Cortex of kidney (tissue), 1 donor: ENCODE results near the gene RFLNA.
"Not testable (repeated sequence)": the region's sequence is repeated elsewhere in the genome, so short reads cannot be mapped to it uniquely, and the experiment has no call there.

ENCODE experiments used
- DNase-seq: peaks from one replicate; lab custom pipeline; 2025; lab: John Stamatoyannopoulos, UW

Gene RFLNA

DNA sequence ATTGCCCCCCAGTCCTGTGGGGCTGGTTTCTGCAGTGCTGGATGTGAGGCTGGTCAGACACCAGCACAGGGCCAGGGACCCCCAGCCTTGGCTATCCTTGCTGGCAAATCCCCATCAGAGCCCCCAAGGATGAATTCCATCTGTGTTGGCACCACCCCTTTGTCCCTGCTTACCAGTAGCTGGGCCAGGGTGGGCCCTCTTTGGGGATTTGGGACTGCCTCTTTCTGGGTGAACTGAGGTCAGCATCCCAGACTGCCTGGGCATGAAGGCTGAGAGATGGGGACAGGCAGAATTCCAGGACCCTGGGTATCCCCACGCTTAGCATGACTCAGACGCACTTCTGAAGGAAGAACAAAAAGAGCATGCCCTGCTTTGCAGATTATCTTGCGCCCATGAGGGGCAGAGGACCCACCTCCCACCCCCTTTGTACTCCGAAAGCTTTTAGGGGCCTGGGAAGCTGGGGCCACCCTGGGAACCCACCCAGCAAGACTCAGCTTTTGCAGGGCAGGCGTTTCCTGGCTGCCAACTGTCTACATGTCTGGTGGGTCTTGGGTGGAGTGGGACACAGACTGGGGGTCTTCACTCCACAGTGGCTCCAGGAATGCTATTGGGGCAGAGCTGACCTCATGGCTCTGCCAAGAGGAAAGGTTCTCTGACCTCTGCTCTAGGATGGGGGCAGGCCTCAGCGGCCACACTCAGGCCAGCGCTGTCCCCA, 26.8 kb downstream of the RFLNA start:
- DNase-seq: no peak

DNA sequence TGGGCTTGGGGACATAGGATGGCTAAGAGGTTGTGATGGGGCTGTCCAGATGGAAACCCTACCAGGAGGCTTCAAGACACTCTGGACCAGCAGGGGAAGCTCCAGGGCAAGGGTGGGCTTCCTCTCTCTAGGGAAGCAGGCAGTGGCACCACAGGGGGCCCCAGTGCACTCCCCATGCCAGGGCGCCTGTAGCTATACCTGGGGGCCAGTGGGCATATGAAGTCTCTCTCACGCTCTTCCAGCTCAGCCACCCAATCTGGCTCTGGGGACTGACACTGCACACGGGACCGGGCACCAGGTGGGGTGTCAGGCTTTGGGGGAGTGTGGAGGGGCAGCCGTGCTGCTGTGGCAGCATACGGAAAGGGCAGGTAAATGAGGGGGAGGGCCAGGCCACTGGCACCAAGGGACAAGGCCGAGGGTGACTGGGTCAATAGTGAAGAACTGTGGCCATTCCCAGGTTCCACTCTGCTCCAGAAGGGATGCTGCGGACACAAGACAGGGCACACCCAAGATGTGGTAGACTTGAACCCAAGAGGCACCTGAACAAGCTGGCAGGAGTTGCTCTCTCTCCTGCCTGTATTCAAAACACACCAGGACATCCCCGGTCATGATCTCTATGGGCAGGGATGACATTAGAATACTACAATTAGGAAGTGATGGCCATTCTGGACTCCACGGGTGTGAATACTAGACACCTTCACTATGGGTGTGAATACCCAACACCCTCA, 27.5 kb downstream of the RFLNA start:
- DNase-seq: no peak

DNA sequence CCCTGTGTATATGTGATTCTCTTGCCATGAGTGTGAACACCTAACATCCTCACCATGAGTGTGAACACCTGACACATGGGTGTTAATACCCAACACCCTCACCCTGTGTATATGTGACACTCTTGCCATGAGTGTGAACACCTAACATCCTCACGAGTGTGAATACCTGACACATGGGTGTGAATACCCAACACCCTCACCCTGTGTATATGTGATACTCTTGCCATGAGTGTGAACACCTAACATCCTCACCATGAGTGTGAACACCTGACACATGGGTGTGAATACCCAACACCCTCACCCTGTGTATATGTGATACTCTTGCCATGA, 28.1 kb downstream of the RFLNA start:
- not testable (repeated sequence) for DNase-seq

DNA sequence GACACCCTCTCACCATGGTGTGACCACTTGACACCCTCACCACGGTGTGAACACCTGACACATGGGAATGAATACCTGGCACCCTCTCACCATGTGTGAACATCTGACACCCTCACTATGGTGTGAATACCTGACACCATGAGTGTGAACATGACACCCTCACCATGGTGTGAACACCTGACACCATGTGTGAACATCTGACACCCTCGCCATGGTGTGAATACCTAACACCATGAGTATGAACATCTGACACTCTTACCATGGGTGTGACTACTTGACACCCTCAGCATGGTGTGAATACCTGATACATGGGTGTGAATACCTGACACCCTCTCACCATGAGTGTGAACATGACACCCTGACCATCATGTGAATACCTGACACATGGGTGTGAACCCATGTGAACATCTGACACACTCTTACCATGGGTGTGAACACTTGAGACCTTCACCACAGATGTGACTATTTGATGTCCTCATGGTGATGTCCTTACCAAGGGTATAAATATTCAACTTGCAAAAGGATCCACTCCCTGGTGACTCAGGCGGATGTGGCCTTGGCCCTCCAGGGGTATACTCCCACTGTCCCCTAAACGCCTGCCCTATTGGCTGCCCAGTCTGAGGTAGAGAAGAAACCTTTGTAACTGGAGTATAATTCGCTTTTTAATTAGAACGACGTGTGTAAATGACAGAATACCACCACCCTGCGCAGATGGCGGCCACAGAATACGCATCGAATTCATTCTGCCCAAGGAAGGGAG, 29.1 kb downstream of the RFLNA start:
- no peak for DNase-seq

DNA sequence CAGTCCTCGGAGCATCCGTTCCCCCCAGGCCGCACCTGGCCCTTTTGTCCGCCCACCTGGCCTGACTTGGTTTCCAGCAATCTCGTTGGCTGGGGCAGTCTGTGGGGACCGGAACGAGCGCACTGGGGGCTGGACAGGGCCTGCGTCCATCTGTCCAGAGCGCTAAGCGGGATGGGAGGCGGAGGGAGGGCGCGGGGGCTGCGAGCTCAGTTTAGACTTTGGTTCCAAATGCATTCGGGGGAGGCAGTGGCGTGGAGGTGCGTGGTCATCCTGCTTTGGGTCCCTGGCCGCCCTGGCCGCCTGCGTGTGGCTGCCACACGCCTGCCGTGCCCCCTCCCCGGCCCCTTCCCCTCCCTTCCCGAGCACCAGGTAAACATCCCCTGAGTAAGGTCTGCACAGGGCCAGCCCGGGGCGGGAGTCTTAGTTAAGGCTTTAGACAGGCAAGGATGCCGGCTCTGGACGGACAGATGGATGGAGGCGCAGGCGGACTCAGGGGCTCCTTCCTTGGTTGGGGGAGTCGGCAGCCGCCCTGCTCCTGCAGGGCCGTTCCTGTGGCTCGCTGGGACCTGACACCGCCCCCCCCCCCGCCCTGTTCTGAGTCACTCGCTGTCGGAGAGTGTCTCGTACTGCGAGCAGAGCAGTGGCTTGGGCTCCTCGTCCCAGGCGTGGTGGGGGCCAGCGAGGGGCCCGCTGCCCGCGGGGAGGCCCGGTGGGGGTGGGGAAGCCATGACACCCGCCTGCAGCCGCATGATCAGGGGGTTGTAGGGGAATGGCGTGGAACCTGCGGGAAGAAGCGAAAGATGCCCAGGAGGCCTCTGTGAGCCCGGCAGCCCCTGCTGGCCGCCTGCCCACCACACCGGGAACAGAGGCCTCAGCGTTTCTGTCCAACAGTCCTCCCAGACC, 30.2 kb downstream of the RFLNA start:
- no peak for DNase-seq

DNA sequence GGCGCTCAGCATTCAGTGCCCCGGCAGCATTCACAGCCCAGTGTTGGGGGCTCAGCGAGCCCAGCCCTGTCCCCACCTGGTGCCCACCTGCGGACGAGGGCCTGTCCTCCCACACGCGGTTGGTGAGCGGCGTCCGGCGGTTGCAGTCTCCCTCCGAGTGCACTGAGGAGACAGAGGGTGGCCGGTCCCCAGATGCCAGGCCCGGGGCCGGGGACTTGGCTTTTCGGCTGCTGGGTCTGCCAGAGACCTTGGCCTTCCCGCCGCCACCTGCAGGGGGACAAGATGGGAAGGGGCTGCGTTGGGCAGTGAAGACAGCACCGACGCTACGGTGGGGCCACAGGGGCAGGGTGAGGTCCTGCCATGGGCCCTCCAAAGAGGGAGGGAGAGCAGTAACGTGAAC, 31.2 kb downstream of the RFLNA start:
- DNase-seq: no peak

DNA sequence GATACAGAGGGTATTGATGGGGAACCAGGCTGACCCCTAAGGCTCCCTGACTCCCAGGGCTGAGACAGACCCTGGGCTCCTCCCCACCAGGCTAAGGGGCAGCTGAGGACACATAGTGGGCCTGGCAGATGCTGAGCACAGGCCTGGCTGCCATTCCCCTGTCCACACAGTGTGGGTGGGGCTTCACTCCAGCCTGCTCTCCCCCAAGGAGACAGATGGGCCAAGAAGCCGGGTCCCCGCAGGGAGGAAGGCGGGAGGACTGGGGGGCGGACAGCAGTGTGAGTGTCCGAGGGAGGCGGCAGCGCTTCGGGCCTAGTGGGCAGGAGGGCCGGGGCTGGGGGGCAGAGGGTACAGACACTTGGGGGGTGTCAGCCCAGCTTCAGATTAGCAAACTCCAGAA, 32.0 kb downstream of the RFLNA start:
- DNase-seq: no peak

DNA sequence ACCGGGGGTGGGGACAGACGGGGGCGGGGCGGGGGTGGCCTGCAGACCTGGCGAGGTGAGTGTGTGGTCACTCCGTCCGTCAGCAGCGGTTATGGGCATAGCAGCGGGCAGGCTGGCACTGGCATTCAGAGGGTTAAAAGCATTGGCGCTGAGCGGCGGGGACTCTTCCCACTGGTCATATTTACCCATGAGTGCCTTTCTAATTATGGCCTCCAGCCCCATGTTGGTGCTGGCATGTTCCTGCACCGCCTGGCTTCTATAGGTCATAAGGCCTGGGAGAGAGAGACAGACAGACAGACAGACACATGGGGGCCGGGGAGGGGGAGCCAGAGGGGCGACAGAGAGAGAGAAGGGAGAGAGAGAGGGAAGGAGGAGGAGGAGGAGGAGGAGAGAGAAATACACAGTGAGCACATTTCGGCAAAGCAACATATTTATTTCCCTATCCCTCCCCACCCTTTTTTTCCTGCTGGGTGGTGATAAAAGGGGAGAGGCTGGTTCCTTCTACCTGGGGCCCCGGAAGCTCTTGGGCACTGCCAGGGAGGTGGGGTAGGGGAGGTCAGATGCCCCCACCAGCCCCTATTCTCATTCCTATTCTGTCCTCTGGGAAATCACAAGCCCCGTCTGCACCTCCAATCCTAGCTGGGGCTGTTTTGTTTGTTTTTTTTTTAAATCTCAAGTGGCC, 32.6 kb downstream of the RFLNA start:
- no peak for DNase-seq

DNA sequence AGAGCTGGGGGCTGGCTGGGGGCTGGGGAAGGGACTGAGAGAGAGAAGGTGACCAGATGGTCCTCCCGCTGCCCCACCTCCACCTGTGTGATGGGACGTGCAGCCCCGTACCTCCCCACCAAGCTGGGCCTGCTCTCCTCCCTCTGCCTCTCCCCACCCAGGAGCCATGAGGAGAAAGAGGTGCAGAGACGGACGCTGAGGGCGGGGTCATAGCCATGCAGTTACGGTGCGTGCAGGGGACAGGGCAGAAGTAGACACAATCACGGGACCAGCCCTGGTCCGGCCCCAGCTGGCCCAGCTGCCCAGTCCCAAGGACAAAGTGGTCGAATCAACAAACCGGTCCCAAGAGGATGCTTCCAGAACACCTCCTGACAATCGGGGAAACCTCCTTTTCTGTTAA, 33.2 kb downstream of the RFLNA start:
- no peak for DNase-seq

DNA sequence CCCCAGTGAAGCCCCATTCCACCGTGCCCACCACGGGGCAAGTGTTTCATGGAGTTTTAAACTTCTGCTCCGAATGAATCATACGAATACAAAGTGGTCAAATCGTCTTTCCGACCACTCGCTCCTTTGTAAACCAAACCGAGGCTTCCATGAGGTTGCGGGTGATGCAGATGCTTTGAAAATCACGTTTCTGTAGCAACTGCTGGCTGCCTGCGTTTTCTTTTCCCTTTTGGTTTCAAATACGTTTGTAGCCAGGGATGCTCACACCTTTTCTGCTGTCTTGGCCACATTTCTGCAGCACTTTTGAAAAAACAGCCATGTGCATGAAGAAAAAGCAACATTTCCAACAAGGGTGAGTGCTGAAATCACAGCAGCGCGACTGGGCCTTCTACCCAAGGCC, 33.7 kb downstream of the RFLNA start:
- DNase-seq: no peak

DNA sequence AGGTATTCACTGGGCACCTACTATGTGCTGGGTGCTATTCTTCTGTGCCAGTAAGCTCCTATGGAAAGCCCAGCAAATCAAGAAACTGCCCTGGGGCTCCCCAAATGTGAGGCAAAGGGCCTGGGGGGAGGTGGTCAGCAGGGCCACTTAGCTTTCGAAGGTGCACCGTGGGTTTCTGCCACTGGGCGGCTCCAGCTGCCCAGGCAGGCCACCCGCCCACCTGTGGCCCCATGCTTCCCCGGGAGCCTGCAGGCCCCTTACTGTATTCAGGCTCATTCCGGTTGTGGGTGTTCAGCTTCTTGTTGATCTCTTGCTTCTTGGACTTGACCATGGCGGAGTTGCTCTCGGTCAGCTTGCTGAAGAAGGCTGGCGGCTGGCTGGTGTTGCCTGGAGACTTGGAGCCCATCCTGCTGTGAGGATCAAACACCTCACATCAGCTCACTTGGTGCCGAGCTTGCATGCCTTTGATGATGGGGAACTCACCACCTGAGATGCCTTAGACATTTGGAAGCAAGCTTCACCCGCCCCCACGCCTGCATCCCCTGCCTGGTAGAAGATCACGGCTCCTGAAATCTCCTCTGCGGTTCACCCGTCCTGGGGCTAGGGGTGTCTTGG, 37.3 kb downstream of the RFLNA start:
- DNase-seq: no peak

DNA sequence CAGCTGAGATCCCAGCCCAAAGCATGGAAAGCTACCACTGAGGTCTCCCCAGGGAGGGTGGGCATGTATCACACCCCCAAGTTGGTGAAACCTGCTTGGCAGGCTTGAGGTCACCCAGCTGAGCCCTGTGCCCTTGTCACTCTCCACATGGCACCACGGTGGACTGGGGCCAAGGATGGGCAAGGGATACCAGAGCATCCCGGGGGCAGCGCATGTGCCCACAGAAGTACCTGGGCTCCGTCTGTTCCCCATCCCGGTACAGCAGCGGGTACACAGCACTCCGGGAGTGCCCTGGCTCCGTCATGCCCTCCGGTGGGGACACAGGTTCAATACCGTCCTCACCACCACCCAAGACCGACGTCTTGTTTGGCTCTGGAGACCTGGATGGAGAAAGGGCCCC, 38.0 kb downstream of the RFLNA start:
- no peak for DNase-seq

DNA sequence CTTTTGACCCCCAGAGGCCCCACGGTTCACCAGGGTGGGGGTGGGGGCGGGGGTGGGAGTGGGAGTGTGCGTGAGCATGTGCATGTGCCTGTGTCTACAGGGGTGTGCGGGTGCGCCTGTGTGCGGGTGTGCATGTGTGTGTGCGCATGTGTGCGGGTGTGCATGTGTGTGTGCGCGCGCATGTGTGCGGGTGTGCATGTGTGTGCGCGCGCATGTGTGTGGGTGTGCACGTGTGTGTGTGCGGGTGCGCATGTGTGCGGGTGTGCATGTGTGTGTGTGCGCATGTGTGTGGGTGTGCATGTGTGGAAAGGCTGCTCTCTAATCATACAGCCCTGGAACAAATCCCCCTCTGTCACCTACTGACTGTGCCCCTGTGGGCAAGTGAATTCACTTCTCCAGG, 38.8 kb downstream of the RFLNA start:
- no peak for DNase-seq

DNA sequence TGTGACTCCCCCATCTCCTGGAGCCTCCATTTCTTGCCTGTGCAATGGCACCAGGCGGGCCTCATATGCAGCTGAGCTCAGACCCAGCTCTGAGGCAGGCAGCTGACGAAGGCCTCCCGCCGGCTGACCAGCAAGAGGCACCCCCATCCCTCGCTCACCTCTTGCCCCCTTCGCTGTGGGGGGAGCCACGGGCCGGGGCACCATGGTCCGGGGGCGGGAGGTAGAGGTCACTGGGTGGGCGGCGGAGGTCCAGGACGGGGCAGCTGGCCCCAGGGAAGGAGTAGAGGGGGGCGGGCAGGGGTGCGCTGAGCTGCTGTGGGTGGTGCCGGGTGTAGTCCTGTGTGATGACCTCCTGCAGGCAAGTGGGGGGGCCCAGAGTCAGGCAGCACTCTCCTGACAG, 39.4 kb downstream of the RFLNA start:
- no peak for DNase-seq

DNA sequence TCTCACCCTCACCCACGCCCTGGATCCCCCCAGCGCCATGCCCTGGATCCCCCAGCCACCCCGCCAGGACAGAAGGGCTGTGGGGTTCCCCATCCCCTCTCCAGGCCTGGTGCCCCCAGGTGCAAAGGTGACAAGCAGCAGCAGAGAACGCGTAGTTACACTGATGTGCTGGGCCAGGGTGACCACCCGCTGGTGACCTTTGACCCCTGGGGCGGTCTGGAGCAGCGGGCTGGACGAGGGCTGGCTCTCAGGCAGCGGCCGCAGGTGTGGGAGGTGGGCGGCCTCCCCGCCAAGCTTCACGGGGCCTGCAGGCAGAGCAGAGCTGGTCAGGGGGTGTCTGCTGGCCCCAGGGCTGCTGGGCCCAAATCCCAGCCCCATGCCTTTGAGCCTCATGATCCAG, 40.1 kb downstream of the RFLNA start:
- no peak for DNase-seq

DNA sequence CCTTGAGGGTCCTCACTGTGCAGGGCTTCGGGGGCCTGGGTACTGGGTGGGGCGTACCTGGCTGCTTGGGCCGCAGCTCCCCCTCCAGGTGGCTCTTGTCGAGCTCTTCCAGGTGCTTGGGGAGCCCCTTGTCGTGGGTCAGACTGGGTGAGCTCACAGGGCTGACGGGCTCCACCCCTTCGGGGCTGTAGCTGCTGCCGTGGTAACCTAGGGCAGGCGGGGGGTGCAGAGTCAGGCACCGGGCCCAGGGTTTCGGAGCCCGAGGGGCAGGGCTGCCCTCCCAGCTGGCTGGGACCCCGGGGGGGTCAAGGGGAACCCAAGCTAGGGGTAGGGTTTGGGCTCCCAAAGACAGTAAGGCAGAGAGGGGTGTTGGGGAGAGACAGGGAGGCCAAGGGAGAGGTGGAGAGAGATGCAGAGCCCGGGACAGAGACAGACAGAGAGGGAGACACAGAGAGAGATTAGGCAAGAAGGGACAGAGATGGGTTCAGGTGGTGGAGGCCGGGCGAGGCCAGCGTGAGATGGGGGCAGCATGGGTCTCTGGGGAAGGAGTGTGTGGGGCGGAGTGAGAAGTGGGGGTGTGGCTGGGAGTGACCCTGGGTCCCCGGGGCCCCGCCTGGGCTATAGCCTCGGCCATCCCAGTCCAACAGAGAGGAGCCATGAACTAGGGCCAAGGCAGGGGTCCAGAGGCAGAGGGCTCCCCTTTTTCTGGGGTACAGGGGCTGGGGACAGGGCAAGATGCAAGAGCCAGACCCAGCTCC, 40.7 kb downstream of the RFLNA start:
- no peak for DNase-seq

DNA sequence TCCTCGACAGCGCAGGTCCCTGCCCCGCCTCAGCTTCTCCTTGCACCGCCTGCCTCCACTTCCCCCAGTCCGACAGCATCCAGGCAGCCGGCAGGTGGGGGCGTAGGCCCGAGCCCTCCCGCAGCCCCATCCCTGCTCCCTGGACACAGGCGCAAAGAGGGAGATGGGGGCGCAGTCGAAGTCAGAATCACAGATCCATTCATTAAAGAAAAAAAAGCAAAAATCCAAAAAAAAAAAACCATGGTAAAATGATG, 41.2 kb downstream of the RFLNA start:
- no peak for DNase-seq

DNA sequence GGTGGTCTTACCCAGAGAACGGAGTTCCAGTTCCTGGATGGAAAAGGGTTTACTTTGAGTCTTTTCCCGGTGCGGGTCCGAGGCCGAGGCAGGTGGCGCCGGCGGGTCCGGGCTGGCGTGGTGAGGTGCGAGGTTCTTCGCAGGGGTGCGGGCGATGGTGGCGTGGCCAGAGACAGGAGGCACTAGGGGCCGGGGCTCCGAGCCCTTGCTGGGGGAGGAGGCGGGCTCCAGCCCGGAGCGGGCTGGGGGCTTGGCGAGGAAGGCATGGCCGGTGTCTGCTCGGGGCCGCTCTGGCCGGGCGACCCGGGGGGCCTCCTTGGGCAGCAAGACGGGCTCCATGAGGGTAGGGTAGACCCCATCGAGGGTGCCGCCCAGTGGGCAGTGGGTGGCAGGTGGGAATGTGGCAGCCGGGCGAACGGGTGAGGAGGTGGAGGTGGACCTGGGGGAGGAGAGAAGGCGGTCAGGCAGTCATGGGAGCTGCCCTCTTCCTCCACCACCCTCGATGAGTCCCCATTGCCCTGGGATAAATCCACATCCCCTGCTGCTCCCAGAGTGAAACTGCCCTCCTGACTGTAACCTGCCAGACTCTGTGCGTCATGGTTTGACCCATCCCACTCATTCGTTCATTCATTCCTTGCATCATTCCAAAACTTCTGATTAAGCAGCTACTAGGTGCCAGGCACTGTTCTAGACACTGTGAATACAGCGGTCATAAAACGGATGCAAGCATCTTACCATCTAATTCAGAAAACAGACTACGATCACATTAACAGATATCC, 42.0 kb downstream of the RFLNA start:
- DNase-seq: no peak

DNA sequence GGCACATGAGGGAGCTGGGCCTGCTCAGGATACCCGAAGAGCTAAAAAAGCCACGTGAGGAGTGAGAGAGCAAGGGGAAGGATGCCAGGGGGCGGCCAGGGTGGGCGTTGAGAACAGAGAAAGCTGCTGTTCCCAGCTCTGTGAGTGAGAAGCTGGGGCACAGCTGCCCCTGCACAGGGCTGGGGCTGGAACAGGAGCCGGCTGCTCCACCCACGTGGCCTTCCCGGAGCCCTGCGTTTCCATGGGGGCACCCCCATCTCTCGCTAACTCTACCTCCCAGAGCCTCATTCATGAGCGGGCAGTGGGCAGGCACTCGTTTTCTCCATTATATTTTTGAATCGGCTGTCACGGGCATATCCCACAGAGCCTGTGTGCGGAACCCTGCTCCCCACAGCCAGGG, 42.7 kb downstream of the RFLNA start:
- no peak for DNase-seq

DNA sequence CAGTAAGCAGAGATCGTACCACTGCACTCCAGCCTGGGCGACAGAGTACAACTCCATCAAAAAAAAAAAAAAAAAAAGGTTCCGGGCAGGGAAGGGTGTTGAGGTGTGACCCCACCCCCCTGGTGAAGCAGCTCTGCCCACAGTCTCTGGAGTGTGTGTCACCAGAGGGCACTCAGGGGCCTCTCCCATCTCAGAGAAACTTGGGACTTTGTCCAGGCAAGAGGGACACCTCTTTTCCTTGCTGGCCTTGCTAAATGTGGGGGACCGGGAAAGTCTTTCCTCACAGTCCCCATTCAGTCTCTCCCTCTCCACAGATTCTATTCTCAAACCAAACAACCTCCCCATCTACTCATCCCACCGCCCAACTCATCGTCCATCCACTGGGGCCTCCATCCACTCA, 43.6 kb downstream of the RFLNA start:
- no peak for DNase-seq
